ENCODE data around the gene STIP1.
A peak's percentile ranks its signal among the peaks of the same experiment; 100 is the strongest.

The STIP1 gene

DNA sequence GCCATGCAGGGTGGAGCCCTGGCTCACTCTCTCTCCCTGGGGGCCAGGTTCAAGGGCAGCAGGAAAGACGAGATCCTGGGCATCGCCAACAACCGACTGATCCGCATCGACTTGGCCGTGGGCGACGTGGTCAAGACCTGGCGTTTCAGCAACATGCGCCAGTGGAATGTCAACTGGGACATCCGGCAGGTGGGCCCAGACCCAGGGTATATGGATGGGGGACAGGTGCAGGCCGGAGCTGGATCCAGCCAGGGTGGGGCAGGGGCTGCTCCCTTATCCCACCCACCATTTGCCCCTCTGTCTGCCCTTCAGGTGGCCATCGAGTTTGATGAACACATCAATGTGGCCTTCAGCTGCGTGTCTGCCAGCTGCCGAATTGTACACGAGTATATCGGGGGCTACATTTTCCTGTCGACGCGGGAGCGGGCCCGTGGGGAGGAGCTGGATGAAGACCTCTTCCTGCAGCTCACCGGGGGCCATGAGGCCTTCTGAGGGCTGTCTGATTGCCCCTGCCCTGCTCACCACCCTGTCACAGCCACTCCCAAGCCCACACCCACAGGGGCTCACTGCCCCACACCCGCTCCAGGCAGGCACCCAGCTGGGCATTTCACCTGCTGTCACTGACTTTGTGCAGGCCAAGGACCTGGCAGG is 37.2 kb downstream of the STIP1 start:
- DNase-seq (ENCODE audit: low read depth): no peak

DNA sequence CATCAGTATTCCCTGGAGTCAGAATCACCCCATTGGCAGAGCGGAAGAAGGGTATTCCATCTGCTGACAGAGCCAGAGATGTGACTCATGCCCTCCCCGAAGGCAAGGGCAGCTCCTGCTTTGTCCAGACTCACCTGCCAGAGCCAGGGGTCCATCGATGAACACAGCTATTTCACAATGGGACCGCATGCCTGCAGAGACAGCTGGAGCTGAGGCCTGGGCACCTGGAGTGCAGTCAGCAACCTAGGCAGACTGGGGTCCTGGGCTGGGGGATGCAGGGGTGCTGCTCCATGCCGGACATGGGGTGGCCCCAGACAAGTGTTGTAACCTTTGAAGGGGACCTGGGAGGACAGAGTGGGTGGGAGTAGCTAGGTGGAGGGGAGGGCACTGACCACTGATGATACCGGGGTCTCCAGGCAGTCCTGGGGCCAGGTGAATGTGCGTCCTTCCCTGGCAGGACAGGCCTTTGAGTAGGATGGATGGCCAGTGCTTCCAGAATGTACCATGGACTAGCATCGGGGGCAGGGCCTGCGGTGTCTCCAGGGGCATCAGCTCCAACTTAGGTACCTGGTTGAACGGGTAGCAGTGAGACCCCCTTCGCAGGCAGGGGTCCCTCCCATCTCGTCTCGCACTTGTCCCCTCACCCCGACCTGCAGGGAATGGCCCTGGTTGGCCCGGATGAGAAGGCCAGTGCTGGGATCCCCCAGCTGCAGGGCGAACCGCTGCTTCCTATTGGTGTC is 38.4 kb downstream of the STIP1 start:
- DNase-seq (ENCODE audit: low read depth): no peak

DNA sequence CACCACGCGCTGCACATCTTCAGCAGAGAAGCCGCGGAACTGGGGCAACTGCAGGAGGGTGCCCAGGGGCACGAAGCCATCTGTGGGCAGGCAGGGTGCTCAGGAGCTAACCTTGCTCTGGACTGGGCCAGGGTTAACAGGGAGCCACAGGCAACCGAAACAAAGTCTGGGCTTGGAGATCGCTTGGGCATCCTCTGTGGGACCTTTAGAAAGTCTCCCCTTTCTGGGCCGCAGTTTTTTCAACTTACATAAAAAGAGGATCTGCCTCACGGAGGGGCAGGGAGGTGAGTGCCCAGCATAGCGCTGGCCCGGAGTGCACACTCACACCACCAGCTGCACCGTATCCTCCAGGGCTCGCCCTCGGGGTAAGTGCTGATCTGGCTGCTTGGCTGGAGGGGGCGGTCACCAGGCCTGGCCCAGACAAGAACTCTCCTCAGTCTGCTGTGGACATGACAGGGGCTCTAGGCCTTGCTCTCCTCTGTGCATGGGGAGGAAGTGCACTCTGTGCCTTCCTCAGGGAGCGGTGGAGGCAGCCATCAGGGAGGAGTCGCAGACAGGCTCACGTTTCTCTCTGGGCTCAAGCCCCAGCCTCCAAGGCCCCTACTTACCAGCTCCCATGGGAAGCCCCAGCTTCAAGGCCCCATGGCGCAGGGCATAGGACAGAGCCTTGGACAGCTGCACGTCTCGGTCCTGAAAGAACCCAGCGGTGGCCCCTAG is 39.1 kb downstream of the STIP1 start:
- DNase-seq (ENCODE audit: low read depth): no peak

DNA sequence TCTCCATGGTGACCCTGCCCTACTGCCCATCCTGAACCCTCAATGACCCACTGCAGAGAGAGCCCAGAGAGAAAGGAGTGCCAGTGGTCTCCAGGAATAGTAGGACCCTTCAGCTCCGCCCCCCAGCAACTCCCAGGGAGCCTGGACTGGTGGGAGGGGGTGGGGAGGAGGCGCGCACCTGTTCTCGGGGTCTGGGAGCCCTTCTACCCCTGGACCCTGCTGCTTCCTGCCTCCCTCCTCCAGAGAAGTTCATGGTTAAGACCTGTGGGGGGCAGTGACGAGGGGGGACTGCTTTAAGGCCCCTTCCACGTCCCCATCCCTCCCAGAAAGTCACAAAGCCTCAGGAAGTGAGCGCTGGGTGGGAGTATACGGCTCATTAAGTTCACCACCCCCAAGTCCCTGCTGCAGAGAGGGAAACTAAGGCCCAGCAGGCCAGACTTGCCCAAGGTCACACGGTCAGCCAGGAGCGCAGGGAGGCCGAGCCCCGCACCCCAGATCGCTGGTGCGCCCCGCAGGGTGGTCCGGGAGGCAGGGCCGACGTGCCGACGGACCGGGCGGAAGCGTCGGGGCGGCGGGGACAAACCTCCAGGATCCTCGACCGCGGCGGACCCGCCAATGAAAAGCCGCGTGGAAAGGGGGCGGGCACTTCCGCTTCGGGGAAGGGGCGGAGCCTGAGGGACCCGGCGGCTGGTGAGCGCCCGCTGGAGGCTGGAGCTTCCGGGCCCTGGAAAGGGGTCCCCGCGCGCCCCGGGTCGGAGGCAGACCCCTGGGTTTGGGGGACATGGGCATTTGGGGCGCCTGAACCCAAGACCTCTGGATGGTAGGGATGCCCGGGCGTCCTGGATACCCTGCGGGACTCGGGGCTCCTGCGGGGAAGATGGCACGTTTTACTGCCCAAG is 39.9 kb downstream of the STIP1 start, which contains the start of the genes NUDT22 and TRPT1:
Gene NUDT22 (plus strand): TSS at position 667 of the 899 bp plus-strand sequence. CDS start 379 bp downstream, outside the sequence.
Gene TRPT1 (minus strand): TSS at position 579 of the 899 bp plus-strand sequence. CDS start 326 bp downstream, at position 253.
- peak; percentile 83 for DNase-seq (ENCODE audit: low read depth)

DNA sequence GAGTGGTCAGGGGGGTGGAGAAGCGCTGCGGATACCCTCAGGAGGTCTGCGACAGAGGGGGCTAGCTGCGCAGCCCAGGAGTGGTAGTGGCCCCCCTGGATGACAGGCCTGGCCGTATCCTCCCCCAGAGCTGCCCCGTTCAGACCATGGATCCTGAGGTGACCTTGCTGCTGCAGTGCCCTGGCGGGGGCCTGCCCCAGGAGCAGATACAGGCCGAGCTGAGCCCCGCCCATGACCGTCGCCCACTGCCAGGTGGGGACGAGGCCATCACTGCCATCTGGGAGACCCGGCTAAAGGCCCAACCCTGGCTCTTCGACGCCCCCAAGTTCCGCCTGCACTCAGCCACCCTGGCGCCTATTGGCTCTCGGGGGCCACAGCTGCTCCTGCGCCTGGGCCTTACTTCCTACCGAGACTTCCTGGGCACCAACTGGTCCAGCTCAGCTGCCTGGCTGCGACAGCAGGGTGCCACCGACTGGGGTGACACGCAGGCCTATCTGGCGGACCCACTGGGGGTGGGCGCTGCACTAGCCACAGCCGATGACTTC is 40.6 kb downstream of the STIP1 start:
- peak; percentile 26 for DNase-seq (ENCODE audit: low read depth)

DNA sequence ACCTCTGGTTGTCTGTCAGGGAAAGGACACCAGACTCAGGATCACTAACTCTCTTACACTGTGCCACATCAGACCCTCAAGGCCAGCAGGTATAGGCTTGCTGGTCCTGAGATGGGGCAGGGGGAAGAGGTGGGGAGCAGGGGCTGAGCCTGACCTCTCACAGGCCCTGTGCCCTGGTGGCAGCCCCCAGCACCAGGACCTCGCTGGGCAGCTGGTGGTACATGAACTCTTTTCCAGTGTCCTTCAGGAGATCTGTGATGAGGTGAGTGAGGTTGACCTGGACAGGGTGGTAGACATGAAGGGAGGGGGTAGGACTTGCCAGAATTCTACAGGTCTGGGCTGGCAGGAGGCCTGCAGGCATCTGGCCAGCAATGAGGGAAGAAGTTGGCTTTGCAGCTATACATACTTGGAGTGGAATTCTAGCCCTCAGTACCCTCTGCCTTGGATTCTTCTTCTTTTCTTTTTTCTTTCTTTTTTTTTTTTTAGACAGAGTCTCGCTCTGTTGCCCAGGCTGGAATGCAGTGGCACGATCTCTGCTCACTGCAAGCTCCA is 41.5 kb downstream of the STIP1 start:
- no peak for DNase-seq (ENCODE audit: low read depth)

DNA sequence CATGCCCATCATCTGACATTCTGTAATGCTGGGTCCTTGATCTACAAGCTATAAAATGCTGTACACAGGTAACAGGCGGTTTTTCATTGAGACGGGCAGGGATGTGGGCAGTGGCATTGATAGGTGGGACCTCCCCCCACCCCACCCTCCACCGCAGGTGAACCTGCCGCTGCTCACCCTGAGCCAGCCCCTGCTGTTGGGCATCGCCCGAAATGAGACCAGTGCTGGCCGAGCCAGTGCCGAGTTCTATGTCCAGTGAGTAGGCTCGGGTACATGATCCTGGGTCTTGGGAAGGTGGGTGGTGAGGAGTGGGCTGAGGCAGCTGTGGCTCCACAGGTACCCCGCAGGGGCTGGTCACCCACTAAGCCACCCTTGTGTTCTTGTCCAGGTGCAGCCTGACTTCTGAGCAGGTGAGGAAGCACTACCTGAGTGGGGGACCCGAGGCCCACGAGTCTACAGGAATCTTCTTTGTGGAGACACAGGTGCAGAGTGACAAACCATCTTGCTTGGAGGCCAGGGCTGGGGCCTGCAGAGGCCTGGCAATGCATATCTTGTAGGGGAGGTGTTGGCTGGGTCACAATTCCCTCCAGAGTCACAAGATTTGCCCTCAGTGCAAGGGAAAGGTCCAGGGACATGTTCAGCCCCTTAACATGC is 43.2 kb downstream of the STIP1 start:
- DNase-seq (ENCODE audit: low read depth): no peak

DNA sequence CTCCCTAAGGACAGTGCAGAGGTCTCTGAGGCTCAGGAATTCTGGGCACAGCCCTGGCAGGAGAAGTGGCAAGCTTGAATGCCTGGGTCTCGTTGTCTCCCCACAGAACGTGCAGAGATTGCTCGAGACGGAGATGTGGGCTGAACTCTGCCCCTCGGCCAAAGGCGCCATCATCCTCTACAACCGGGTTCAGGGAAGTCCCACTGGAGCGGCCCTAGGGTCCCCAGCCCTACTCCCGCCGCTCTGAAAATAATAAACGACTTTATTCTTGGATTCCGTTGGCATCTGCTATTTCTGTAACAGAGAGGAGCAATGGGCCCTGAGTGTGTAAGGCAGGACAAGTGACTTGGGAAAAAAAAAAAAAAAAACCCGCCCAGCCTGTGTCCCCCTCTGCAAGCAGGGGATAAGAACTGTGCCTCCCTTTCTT is 43.8 kb downstream of the STIP1 start:
- DNase-seq (ENCODE audit: low read depth): no peak

DNA sequence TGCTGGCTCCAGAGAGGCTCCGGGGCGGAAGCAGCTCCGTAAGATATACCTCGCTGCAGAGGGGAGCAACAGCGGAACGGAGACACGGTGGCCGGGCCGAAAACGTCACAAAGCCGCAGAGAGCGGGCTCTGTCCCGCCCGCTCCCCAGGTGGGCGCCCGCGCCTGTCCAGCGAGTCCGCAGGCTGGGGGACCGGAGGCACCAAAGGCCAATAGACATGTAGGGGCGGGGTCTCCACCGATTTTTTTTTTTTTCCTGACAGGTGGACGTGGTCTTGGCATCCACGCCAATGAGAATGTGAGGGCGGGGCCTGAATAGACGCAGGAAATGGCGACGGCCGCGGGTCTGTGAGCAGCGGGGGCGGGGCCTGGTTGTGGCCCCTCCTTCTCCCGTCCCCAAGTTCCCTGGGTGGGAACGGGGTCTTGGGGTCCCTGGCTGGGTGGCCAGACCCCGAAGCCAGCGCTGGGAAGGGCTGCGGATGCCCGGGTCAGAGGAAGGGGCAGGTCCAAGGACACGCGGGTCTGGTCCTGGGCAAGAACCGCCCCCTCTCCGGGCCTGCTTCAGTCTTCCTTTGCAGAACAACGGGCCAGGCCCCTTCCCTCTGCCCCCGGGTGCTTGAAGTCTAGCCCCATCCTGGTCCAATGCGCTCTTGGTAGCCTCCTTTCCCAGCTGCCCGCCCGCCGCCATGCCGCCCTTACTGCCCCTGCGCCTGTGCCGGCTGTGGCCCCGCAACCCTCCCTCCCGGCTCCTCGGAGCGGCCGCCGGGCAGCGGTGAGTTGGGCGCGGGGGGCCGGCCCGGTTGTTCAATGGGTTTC is 44.4 kb downstream of the STIP1 start, which contains the start of gene DNAJC4:
Gene DNAJC4 (plus strand): TSS at position 378 of the 814 bp plus-strand sequence. CDS start 307 bp downstream, at position 685.
- peak; percentile 90 for DNase-seq (ENCODE audit: low read depth)

DNA sequence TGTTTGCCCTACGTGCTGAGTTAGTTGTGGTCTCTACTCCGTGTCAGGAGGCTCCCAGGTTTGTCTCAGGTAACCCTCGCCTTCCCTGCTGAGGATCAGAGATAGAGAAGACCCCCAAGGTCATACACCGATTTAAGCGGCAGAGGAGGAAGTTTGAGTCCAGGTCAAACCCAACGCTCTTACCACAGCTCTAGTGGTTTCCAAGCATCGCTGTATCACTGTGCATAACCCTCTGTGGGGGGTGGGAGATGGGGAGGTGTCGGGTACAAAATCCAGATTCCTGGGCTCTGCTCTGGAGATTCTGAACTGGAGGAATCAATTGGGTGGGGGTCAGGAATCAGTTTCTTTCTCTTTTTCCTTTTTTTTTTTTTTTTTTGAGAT is 45.0 kb downstream of the STIP1 start:
- no peak for DNase-seq (ENCODE audit: low read depth)

DNA sequence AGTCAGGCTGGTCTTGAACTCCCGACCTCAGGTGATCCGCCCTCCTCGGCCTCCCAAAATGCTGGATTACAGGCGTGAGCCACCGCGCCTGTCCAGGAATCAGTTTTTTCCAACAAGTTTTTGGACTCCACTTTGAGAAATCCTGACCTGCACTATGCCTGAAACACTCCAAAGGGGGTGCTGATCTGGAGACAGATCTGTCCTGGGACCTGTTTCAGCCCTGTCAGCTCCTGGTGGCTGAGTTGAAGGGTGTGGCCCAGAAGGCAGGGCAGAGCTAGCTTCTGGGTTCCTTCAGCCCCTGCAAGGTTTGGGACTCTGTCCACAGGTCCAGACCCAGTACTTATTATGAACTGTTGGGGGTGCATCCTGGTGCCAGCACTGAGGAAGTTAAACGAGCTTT is 45.6 kb downstream of the STIP1 start:
- DNase-seq (ENCODE audit: low read depth): no peak

DNA sequence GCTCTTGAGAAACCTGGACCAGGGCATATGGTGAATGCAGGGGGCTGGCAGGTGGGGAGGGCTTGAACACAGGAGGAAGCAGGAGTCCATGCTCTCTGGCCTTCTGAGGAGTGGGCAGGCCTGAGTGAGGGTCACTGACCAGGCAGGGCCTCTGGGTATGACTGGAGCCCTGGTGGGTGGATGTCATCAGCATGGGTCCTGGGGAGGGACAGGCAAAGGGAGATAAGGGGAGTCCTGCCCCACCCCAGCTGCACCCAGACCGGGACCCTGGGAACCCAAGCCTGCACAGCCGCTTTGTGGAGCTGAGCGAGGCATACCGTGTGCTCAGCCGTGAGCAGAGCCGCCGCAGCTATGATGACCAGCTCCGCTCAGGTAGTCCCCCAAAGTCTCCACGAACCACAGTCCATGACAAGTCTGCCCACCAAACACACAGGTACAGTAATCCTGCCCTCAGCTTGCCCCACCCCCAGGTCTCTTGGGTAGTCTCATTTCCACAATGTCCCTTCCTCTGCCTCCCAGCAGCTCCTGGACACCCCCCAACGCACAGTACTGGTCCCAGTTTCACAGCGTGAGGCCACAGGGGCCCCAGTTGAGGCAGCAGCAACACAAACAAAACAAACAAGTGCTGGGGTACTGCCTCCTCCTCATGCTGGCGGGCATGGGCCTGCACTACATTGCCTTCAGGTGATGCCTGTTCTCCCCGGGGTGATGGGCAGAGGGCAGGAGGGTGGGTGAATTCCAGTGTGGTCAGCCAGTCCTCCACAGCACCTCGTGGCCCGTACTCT is 46.4 kb downstream of the STIP1 start:
- no peak for DNase-seq (ENCODE audit: low read depth)

DNA sequence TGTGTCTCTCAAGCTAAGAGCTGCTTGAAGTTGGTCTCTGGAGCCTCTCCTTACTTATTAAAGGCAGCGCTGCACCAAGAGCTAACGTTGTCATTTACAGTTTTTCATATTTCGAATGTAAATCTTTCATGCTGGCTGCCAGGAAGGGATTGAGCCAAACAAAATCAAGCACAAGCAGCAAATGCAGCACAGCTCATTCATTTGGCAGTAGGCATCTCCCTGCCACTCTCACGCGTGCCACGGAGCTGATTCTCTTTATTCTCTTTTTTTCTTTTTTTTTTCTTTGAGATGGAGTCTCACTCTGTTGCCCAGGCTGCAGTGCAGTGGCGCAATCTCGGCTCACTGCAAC is 47.0 kb downstream of the STIP1 start:
- DNase-seq (ENCODE audit: low read depth): no peak

DNA sequence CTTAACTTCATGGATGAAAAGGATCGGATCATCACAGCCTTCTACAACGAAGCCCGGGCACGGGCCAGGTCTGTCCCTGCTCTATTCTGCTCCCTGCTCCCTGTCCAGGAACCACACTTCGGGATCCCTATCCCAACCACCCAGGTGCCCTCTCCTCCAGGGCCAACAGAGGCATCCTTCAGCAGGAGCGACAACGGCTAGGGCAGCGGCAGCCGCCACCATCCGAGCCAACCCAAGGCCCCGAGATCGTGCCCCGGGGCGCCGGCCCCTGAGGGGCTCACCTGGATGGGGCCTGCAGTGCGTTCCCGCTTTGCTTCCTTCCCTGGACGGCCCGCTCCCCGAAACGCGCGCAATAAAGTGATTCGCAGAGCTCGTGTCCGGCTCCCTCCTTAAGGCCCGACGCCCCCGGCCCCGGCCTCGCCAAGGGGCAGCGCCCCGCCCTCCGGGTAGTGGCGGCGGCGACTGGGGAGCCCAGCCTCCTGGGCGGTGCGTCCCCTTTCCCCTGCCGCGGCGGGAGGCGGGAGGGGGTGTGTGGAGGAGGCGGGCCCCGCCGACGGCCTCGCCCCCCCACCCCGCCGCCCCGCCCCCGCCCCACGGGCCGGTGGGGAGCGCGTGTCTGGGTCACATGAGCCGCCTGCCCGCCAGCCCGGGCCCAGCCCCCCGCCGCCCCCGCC is 48.1 kb downstream of the STIP1 start, which contains the start of gene VEGFB:
Gene VEGFB (plus strand): TSS at position 672 of the 674 bp plus-strand sequence. CDS start 250 bp downstream, outside the sequence.
- peak; percentile 68 for DNase-seq (ENCODE audit: low read depth)

DNA sequence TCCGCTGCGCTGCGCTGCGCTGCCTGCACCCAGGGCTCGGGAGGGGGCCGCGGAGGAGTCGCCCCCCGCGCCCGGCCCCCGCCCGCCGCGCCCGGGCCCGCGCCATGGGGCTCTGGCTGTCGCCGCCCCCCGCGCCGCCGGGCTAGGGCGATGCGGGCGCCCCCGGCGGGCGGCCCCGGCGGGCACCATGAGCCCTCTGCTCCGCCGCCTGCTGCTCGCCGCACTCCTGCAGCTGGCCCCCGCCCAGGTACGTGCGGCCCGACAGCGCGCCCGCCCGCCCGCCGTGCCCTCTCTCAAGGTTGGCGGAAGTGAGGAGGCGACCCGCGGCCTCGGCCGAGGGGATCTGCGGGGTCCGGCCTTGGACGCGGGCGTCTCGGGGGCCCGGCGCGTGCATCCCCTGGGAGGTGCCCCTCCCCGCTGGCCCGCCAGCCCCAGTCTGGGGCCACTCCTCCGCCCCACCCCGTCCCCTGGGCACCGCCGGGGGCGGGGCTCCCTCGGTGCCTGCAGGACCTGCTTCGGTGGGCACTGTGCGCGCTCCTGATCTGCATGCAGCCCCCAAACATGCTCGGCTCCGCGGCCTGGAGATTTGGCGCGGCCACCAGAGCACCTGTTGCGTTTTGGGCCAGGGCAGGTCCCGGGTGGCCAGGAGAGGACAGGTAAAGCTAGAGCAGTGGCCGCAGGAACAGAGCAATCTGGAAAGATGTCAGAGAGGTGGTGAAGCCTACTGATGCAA is 48.8 kb downstream of the STIP1 start:
- DNase-seq (ENCODE audit: low read depth): peak; percentile 34

DNA sequence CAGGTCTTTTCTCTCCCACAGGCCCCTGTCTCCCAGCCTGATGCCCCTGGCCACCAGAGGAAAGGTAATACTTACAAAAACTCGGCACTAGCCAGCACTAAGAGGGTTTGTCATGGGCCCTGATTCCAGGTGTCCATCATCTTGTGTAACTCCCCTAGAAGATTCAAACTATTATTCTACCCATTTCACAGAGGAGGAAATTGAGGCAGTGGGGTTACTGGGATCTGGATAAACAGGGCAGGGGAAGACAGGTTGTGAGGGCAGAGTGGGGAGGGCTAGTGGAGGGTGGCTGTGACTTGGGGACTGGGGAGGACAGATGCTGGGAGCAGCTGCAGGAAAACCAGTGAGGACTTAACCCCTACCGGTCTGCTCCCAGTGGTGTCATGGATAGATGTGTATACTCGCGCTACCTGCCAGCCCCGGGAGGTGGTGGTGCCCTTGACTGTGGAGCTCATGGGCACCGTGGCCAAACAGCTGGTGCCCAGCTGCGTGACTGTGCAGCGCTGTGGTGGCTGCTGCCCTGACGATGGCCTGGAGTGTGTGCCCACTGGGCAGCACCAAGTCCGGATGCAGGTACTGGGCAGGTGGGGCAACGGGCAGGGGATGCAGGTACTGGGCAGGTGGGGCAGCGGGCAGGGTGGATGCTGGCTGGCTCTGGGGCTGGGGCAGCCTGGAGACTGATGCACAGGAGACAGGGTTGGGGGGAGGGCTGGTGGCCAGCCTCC is 49.6 kb downstream of the STIP1 start:
- DNase-seq (ENCODE audit: low read depth): no peak

DNA sequence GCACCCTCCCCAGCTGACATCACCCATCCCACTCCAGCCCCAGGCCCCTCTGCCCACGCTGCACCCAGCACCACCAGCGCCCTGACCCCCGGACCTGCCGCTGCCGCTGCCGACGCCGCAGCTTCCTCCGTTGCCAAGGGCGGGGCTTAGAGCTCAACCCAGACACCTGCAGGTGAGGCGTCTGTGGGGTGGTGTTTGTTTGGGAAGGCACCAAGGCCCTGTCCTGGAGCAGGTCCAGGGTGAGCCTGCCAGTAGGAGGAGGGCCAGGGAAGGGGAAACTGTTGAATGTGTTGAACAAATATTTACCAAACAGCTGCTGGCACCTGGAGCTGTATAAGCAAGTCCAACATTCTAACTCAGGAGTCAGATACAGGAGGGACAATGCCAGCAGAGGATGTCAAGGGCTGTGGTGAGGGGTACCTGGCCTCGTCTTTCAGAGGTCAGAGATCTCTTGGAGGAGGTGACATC is 51.5 kb downstream of the STIP1 start:
- no peak for DNase-seq (ENCODE audit: low read depth)
